Aorta (tissue), 5 donors: ENCODE data around the gene OLIG1. TPM values are rescaled to one million over a fixed set of nuclear protein-coding genes. Genes with fewer than 3 reads are reported as not detected.
A peak's percentile ranks its signal among the peaks of the same experiment; 100 is the strongest.

ENCODE experiments used
- ATAC-seq: fragments of 200-7000 bp; cut with Tn5 transposase; one replicate; pipeline ENCODE4 v1.9.1; 2022; ENCODE audit warnings: moderate library complexity; ENCODE audit not compliant: low FRiP score
- DNase-seq, 2 donors: peaks; one replicate each; pipeline ENCODE4 v3.0.0-alpha.2; 2020
- H3K27ac ChIP-seq, 2 donors: one replicate each; pipeline ENCODE4 v1.5.1; 2013; ENCODE audit warnings: low read length in 2 of 2, mild to moderate bottlenecking in 2 of 2, moderate library complexity in 2 of 2, control low read depth in 1 of 2, inconsistent platforms in 1 of 2, low read depth in 1 of 2
- H3K27me3 ChIP-seq, 2 donors: one replicate each; pipeline ENCODE4 v1.6.1; 2013; ENCODE audit warnings: control low read depth in 1 of 2, low read length in 1 of 2, mild to moderate bottlenecking in 1 of 2, moderate library complexity in 1 of 2; ENCODE audit not compliant: insufficient read depth in 2 of 2, control insufficient read depth in 1 of 2
- H3K36me3 ChIP-seq, 2 donors: one replicate each; pipeline ENCODE4 v1.6.1; 2013; ENCODE audit warnings: control low read depth in 1 of 2, low read length in 1 of 2, mild to moderate bottlenecking in 1 of 2; ENCODE audit not compliant: insufficient read depth in 2 of 2, control insufficient read depth in 1 of 2
- H3K4me1 ChIP-seq, 2 donors: one replicate each; pipeline ENCODE4 v1.6.1; 2013; ENCODE audit warnings: low read length in 2 of 2, control low read depth in 1 of 2, mild to moderate bottlenecking in 1 of 2, moderate library complexity in 1 of 2; ENCODE audit not compliant: insufficient read depth in 2 of 2, control insufficient read depth in 1 of 2
- H3K4me3 ChIP-seq, 2 donors: one replicate each; pipeline ENCODE4 v1.5.1; 2013; ENCODE audit warnings: low read length in 2 of 2, control low read depth in 1 of 2, mild to moderate bottlenecking in 1 of 2
- H3K9me3 ChIP-seq: one replicate; pipeline ENCODE4 v1.6.1; 2013; ENCODE audit warnings: mild to moderate bottlenecking, low read length; ENCODE audit not compliant: control insufficient read depth
- WGBS, 2 donors: extraction: QIAGEN DNeasy Blood & Tissue Kit; methylation state at CpG; one replicate each; pipeline ENCODE4 v1.1.7; 2013; 5-methylcytosine and 5-hydroxymethylcytosine counted together
- intact Hi-C, 2 donors: fragments of 100-400 bp; cut with DNase I; formaldehyde crosslinking; loops; one replicate each; pipeline versions ENCODE4 v1.14.2 to v1.15.0; 2022
- polyA plus RNA-seq, 2 donors: library from polyadenylated mRNA; stranded (reverse); fragments of 200-250 nt; gene quantifications; one replicate each; pipeline ENCODE4 v1.2.3, GENCODE V29; 2013
- total RNA-seq, 2 donors: library from RNA; stranded (reverse); fragmentation: NEBNext Ultra II Directional; extraction: Animal tissue kit (Norgen Biotek cat#: 25700); gene quantifications; one replicate each; pipeline ENCODE4 v1.2.1, GENCODE V29; 2021
- donor health status: healthy with polysubstance abuse.
- donor health status: Bipolar disorder and iron deficiency.
- donor health status: DM: no; HTN: no; CAD: no.
- donor health status: DM: no; HTN: no; CAD: no.
- donor health status: DM: yes; HTN: yes; CAD: no.

OLIG1 gene
- total and polyA plus RNA-seq, 4 donors: not detected

DNA sequence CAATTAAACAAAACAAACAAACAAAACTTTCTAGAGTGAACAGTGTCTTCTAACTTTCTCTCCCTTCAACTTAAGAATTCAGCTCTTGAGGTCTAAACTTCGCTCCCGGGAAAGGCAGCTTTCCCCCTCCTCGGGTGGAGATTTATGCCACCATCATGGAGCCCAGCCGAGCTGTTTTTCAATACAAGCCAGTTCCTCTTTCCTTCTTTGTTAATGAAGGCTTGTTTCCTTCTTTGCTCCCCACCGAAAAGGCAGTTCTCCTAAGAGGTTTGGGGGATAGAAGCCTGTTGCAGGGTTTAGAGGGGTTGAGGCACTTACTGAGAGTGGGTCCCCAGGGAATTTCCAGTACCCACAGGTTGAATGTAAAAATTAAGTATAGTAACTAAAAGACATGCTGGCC lies 26.5 kb downstream of the OLIG1 start:
- WGBS, 2 donors: 23 to 36% methylated on average over 5 of the region's 5 CpGs
- intact Hi-C loops: no loop called here
- Histone ChIP-seq H3K4me1 (no peaks in the 10 kb centered on the region), H3K4me3 (no peak overlapping the region), H3K27me3 (peaks cover 0 to 4% of the 10 kb centered on the region in 2 donors), H3K36me3 (no peaks in the 10 kb centered on the region), H3K27ac (no peak overlapping the region), H3K9me3 (peaks cover 1% of the 10 kb centered on the region)
- no peak for DNase-seq
- no peak for ATAC-seq

DNA sequence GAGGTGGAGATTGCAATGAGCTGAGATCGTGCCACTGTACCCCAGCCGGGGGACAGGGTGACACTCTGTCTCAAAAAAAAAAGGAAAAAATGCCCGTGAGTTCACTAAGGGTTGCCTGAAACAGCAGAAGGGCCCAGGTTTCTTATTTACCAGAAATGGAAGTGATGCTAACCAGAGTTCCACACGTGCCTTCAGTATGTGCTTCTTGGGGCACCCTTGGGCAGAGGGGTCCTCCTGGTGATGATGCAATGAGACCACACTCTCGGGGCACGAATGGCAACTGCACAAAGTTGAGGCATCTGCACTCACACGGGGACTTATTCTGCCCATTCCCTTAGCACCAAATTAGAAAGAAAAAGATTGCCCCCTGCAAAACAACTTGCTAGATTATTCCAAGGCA lies 29.2 kb downstream of the OLIG1 start:
- Histone ChIP-seq H3K36me3 (no peaks in the 10 kb centered on the region), H3K9me3 (peaks cover 2% of the 10 kb centered on the region), H3K27me3 (peaks cover 0 to 4% of the 10 kb centered on the region in 2 donors), H3K4me1 (no peaks in the 10 kb centered on the region), H3K27ac (no peak overlapping the region), H3K4me3 (no peak overlapping the region)
- no peak for ATAC-seq
- 79 to 84% methylated on average over 7 of the region's 7 CpGs for WGBS, 2 donors
- intact Hi-C loops: no loop called here
- no peak for DNase-seq

DNA sequence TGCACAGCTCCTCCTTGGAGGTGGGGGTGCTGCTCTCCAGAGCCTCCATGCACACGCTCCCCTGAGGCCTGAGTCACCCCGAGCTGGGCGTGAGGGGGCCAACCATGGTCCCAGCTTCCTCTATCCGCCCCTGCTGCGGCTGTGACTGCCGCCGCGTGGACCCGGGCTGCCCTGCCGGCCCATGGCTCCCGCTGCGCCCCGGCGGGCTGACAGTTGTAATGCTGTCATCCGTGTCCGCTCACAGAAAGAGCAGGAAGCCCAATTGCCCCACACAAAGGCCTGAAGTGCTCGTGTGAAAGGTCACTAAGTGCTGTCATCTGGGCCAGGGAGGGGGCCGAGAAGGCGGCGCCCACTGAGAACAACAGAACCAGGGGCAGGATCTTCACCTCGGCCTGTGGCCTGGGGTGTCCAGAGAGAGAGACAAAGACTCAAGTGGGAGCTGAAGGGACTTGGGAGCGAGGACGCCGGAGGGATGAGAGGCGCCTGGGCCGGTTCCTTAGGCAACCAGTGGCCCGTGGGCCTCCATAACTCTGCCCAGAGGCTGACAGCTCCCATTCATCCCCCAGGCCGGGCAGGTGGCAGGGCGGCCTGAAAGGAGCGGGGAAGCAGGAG lies 31.5 kb downstream of the OLIG1 start:
- Histone ChIP-seq H3K4me3 (no peak overlapping the region), H3K27me3 (peaks cover 0 to 4% of the 10 kb centered on the region in 2 donors), H3K27ac (no peak overlapping the region), H3K36me3 (no peaks in the 10 kb centered on the region), H3K9me3 (peaks cover 5% of the 10 kb centered on the region), H3K4me1 (no peaks in the 10 kb centered on the region)
- WGBS, 2 donors: 46 to 53% methylated on average over 28 to 30 of the region's 30 CpGs
- intact Hi-C loops: no loop called here
- DNase-seq (no peak), ATAC-seq (no peak)

DNA sequence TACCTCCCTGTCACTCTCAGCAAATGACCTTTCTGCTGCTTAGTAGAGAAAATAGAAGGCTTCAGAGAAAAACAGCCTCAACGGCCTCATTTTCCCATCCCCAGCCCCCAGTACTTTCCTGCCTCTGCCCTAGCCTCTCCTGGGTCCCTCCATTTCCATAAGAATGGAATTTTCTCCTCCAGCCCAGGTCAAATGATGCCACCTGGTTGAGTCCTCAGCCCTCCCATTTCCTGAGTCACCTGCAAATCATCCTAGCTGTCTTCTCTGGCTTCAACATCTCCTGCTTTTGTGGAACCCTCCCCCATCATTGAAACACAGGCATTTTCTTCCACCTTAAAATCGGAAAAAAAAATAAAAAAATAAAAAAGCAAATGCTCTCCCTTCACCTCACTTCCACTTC lies 35.1 kb downstream of the OLIG1 start:
- H3K27me3 ChIP-seq: no peaks in the 10 kb centered on the region
- no peak overlapping the region for H3K27ac ChIP-seq
- H3K9me3 ChIP-seq: peaks cover 4% of the 10 kb centered on the region
- H3K4me1 ChIP-seq: no peaks in the 10 kb centered on the region
- no peaks in the 10 kb centered on the region for H3K36me3 ChIP-seq
- intact Hi-C loops: no loop called here
- no peak overlapping the region for H3K4me3 ChIP-seq
- DNase-seq: no peak
- WGBS, 2 donors: 18 to 23% methylated on average over 2 of the region's 2 CpGs
- ATAC-seq: no peak

DNA sequence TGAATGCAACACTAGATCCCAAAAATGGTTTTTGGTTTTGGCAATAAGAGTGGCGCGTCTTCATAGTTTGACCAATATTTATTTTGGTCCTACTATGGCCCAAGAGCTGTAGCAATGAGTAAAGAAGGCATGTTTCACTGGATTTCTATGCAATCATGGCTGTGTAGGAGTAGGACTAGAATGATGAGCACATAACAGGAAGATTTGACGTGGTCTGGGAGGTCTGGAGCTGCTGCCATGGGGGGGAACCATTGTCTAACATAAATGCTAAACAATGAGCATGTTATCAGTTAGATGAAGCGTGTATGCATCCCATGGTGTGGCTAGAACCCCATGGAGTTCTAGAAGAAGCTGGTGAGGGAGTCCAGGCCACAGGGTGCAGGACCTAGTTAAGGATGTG lies 38.3 kb downstream of the OLIG1 start:
- Histone ChIP-seq H3K27me3 (peaks cover 0 to 3% of the 10 kb centered on the region in 2 donors), H3K4me3 (no peak overlapping the region), H3K27ac (no peak overlapping the region), H3K36me3 (no peaks in the 10 kb centered on the region), H3K4me1 (no peaks in the 10 kb centered on the region), H3K9me3 (peaks cover 4% of the 10 kb centered on the region)
- ATAC-seq (no peak), DNase-seq (no peak)
- WGBS, 2 donors: 78 to 87% methylated on average over 4 of the region's 4 CpGs
- intact Hi-C loops: no loop called here

DNA sequence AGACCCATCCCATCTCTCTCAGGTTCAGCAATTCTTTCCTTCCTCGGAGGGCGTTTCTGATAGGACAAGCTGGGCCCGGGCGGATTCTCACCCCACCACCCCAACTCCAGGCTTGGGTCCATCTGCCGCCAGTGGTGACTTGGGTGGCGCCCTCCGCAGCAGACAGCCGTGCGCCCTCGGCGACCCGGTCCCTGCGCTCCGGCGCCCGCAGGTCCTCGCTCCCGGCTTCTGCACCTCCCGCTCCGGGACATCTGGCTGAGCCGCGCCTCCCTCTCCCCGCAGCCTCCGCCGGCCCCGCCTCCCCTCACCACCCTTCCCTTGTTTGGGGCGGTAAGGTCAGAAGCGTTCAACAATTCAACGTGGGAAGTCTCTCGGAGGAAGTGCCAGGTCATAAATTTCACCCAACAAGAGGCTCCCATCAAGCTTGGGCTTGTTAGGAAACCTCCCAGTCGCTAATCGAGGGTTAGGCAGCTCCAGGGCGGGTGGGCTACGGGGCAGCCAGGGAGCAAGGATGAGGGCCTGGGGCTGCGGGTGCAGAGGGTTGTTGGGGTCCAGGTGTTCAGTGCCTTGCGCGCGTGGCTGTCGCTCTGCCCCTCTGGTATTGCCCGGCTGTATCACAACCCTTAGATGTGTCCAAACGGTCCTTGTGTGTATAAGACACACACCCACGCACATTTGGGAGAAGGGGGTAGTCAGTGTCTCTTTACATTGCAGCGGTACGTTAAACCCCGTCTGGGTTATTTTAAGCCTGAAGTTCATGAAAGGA lies 39.8 kb downstream of the OLIG1 start:
- ATAC-seq (no peak), DNase-seq (peak in 1 of 2 donors; percentile 57)
- Histone ChIP-seq H3K9me3 (no peaks in the 10 kb centered on the region), H3K27me3 (peaks cover 2 to 3% of the 10 kb centered on the region in 2 donors), H3K4me1 (no peaks in the 10 kb centered on the region), H3K4me3 (no peak overlapping the region), H3K27ac (no peak overlapping the region), H3K36me3 (no peaks in the 10 kb centered on the region)
- intact Hi-C loops: no loop called here
- 1 to 4% methylated on average over 45 of the region's 45 CpGs for WGBS, 2 donors

DNA sequence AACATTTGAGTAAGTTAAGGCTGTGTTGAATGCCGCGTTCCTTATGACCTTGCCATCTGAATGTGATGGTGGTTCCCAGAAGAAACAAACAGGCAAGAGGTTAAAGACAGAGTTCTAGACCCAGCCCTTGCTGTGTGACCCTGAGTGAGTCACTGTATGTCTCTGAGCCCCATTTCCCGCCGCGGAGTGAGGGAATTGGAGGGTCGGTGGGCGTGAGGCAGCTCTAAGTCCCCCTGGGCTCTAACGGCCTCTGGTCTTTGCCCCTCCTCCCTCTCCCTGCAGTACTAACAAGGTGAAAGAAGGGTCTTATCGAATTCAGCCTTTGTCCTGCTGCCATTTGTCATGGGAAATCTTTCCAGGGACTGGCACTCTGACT lies 40.4 kb downstream of the OLIG1 start:
- 23 to 32% methylated on average over 9 of the region's 9 CpGs for WGBS, 2 donors
- Histone ChIP-seq H3K36me3 (no peaks in the 10 kb centered on the region), H3K4me1 (no peaks in the 10 kb centered on the region), H3K4me3 (no peak overlapping the region), H3K27ac (no peak overlapping the region), H3K27me3 (peaks cover 2 to 3% of the 10 kb centered on the region in 2 donors), H3K9me3 (no peaks in the 10 kb centered on the region)
- intact Hi-C loops: no loop called here
- DNase-seq (peak in 1 of 2 donors; percentile 31), ATAC-seq (no peak)

DNA sequence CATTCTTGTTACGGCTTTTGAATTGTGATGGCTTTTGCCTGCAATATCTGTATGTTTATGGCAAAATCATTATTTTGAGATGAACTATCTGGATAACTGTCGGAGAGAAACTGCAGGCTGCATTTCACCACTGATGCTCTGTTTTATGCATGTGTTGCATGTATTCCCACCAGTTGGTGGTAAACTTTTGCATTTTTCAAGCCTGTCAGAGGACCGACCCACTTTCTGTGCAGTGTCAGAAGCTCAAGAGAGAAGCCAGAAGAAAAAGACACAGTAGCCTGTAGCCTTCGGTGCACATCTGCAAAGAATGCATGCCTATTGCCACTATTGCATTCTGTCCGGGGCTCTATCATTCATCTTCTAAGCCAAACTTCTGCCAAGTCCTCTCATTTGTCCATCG lies 41.6 kb downstream of the OLIG1 start:
- Histone ChIP-seq H3K9me3 (no peaks in the 10 kb centered on the region), H3K27ac (no peak overlapping the region), H3K4me3 (no peak overlapping the region), H3K27me3 (peaks cover 2 to 3% of the 10 kb centered on the region in 2 donors), H3K36me3 (no peaks in the 10 kb centered on the region), H3K4me1 (no peaks in the 10 kb centered on the region)
- 29 to 35% methylated on average over 6 of the region's 6 CpGs for WGBS, 2 donors
- no peak for ATAC-seq
- DNase-seq: no peak
- intact Hi-C loops: no loop called here

DNA sequence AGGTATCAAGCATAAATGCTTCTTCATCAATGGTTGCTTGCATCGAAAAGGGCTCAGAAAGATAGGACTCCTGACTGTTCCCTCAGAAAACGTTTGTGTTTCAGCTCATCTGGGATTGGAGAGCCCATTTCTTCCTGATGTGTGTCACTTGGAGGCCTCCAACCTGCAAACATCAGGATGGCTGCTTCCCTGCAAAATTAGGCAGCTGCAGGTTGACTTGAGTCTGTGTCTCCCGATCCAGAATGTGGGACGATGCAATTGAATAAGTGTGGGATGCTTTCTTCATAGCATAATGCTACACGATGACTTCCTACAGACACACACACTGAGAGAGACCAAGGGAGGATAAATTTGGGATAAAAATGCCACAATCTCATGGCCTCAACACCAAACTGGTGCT lies 42.2 kb downstream of the OLIG1 start:
- intact Hi-C loops: no loop called here
- ATAC-seq (no peak), DNase-seq (no peak)
- H3K9me3 ChIP-seq: no peaks in the 10 kb centered on the region
- WGBS, 2 donors: 38 to 39% methylated on average over 5 of the region's 5 CpGs
- H3K36me3 ChIP-seq: no peaks in the 10 kb centered on the region
- peaks cover 2 to 3% of the 10 kb centered on the region in 2 donors for H3K27me3 ChIP-seq
- no peak overlapping the region for H3K4me3 ChIP-seq
- no peak overlapping the region for H3K27ac ChIP-seq
- H3K4me1 ChIP-seq: no peaks in the 10 kb centered on the region
